HUES48 (cell line): ENCODE results near the gene HMOX2.

ENCODE experiments used
- H3K27ac ChIP-seq: one replicate; pipeline ENCODE4 v1.7.0; 2013; ENCODE audit warnings: low read depth, low read length, inconsistent platforms
- H3K27me3 ChIP-seq: 2 replicates; pipeline ENCODE4 v1.6.1; 2013; ENCODE audit warnings: mild to moderate bottlenecking, low read length; ENCODE audit not compliant: control insufficient read depth, insufficient read depth
- H3K36me3 ChIP-seq: 2 replicates; pipeline ENCODE4 v1.6.1; 2013; ENCODE audit warnings: low read length; ENCODE audit not compliant: control insufficient read depth, insufficient read depth
- H3K4me1 ChIP-seq: 2 replicates; pipeline ENCODE4 v1.6.1; 2013; ENCODE audit warnings: mild to moderate bottlenecking, low read length; ENCODE audit not compliant: control insufficient read depth, insufficient read depth
- H3K4me3 ChIP-seq: 2 replicates; pipeline ENCODE4 v1.5.1; 2013; ENCODE audit warnings: mild to moderate bottlenecking, low read depth, low read length
- H3K9ac ChIP-seq: 2 replicates; pipeline ENCODE4 v1.6.1; 2013; ENCODE audit warnings: mild to moderate bottlenecking, low read depth, low read length, moderate library complexity
- H3K9me3 ChIP-seq: 2 replicates; pipeline ENCODE4 v1.6.1; 2013; ENCODE audit warnings: low read length; ENCODE audit not compliant: control insufficient read depth, insufficient read depth

The HMOX2 gene

DNA sequence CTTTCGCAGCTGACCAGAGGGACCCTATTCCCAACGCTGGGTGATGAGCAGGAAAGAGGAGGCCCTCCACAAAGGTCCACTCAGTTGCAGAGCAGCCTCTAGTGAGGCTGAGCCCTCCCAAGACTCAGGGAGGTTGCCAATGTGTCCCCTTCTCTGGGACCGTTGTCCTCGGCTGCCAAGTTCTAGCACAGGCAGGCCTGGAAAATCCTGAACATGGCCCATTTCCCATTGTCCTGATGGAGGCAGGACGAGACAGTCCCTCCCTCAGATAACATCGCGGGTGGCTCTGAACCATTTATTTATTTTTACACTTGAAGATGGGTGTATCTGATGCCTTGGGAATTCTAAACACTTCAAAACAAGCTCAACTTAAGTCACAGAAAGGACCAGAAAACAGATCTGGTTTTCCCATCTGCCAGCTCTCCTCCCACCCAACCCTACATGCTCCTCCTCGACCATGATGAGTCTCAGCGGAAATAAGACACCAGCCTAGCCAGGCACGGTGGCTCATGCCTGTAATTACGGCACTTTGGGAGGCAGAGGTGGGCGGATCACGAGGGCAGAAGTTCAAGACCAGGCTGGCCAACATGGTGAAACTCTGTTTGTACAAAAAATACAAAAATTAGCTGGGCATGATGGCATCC lies 49.6 kb downstream of the HMOX2 start:
- Histone ChIP-seq H3K9me3 (no peaks in the 10 kb centered on the region), H3K36me3 (no peaks in the 10 kb centered on the region), H3K27ac (no peak overlapping the region), H3K9ac (no peak overlapping the region), H3K27me3 (no peaks in the 10 kb centered on the region), H3K4me3 (no peak overlapping the region), H3K4me1 (peaks cover 37% of the 10 kb centered on the region)

DNA sequence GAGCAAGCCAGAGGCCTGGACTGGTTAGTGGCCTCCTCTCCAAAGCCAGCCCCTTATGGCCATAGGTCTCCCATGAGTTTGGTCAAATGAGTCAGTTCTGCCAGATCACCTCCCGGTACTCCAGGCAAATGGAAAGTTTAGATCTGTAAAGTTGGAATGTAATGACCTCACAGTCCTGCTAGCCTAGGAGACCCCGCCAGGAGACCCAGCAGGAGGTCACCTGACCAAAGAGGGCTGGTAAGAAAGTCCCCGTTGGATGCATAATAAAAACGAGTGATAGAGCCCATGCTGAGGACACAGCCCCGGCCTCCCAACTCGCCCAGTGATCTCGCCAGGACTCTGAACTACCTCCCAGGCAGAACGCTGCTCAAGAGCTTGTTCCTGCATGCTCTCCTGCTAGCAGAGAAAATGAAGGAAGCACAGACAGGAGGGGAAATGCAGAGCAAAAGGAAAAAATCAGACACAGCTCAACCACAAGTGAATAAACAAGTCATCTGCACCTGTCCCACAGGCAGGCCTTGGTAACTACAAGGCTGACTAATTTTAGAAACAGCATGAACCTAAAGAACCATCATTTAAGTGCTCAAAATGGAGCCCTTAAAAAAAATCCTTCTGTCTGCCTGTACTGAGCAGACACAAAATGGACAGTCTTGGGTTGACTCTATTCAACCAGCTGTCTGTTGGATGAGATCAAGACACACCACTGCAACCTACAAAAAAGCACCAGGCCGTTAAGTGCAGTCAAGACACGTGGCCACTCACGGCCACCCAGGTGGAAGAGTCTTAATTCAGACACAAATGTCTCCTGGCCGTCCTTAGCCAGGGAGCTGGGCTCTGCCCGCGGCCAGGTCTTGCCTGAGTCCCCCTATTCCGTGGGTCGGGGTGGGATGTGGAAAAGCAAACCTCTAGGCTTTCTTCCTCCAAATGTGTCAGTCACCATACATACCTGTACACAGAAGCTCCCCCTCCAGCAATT lies 53.2 kb downstream of the HMOX2 start:
- peak overlapping the region; percentile 26; the same call in 1 of the 2 replicates for H3K4me3 ChIP-seq
- peak overlapping the region; percentile 82 for H3K27ac ChIP-seq
- no peaks in the 10 kb centered on the region for H3K27me3 ChIP-seq
- peaks cover 19% of the 10 kb centered on the region for H3K36me3 ChIP-seq
- H3K4me1 ChIP-seq = peaks cover 18% of the 10 kb centered on the region
- H3K9ac ChIP-seq = peak overlapping the region; percentile 47
- H3K9me3 ChIP-seq = no peaks in the 10 kb centered on the region

DNA sequence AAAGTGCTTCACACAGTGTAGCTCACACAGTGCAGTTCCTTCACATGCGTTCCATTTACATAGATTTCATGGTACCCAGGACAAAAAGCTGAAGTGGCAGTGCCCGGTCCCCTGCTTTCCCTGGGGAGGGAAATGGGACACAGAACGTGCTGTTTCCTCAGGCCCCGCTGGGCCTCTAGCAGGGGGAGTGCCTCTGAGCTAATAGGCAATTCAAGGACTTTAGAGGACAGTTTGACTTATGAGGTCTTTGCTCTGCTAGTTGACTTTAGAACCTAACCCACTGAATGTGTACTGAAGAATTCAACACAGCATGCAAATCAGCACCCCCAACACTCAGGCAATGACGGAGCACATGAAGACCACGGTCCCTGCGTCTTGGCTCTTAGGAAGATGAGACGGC lies 55.6 kb downstream of the HMOX2 start:
- H3K4me1 ChIP-seq = peaks cover 32% of the 10 kb centered on the region
- H3K9ac ChIP-seq = no peak overlapping the region
- H3K9me3 ChIP-seq = no peaks in the 10 kb centered on the region
- H3K4me3 ChIP-seq = no peak overlapping the region
- peaks cover 25% of the 10 kb centered on the region for H3K36me3 ChIP-seq
- H3K27me3 ChIP-seq = no peaks in the 10 kb centered on the region
- H3K27ac ChIP-seq = no peak overlapping the region

DNA sequence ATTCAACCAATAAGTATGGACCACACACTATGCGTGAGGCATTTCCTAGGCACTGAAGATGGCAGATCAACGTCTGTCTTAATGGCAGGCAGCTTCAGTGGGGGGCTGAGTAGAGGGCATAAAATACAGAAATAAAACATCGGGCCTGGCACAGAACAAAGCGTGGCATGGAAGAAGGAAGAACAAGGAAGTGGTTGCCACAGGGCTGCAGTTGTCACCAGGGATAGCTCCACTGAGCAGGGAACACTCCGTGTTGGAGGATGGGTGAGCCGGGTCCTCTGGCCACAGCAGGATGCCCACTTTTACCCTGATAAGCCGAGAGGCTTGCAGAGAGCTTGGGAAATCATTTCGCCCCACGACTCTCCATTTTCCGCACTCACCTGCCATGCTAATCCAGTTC lies 56.0 kb downstream of the HMOX2 start:
- Histone ChIP-seq H3K36me3 (peaks cover 25% of the 10 kb centered on the region), H3K4me3 (no peak overlapping the region), H3K9ac (no peak overlapping the region), H3K9me3 (no peaks in the 10 kb centered on the region), H3K27me3 (no peaks in the 10 kb centered on the region), H3K27ac (no peak overlapping the region), H3K4me1 (peaks cover 36% of the 10 kb centered on the region)

DNA sequence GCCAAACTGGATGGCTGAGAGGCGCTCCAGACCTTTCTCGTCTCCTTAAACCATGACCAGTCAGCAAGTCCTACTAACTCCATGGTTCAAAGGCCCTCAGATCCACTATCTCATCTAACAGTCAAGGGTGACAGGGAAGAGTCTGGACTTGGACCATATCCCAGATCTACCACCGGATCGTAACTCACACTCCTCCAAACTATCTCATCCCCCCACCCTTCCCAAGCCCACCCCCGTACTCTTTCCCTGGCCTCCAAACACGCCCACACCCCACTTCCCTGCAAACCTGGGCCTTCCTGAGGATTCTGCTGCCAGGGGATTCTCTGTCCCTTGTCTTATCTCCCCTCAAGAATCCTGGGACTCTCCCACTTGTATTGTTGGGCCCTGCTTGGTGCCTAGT lies 57.3 kb downstream of the HMOX2 start:
- Histone ChIP-seq H3K27ac (no peak overlapping the region), H3K4me3 (no peak overlapping the region), H3K9ac (no peak overlapping the region), H3K27me3 (no peaks in the 10 kb centered on the region), H3K36me3 (peaks cover 25% of the 10 kb centered on the region), H3K9me3 (no peaks in the 10 kb centered on the region), H3K4me1 (peaks cover 34% of the 10 kb centered on the region)

DNA sequence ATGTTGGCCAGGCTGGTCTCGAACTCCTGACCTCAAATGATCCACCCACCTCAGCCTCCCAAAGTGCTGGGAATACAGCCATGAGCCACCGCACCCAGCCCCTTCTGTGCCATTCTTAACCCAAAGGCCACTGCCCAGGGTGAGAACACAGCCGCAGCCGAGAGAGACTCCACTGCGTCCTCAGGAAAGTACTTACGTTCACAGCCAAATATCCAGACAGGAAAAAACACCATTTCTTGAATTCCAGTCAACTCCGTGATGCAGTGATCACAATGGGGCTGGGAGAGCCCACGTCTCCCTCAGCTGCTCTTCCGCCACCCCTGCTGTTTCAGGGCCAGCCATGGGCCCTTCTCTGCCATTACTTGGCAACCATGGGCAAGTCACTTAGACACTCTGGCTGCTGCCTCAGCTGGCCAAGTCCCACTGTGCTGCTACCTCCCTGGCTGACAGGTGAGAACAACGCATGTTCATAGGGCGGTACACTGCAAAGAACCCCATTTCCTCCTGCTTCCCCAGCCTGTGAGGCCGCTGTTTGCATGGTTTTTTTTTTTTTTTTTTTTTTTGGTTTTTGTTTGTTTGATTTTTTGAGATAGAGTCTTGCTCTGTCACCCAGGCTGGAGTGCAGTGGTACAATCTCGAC lies 58.1 kb downstream of the HMOX2 start:
- Histone ChIP-seq H3K4me1 (peaks cover 29% of the 10 kb centered on the region), H3K36me3 (peaks cover 25% of the 10 kb centered on the region), H3K9ac (no peak overlapping the region), H3K27me3 (peaks cover 4% of the 10 kb centered on the region), H3K27ac (no peak overlapping the region), H3K9me3 (peaks cover 5% of the 10 kb centered on the region), H3K4me3 (no peak overlapping the region)

DNA sequence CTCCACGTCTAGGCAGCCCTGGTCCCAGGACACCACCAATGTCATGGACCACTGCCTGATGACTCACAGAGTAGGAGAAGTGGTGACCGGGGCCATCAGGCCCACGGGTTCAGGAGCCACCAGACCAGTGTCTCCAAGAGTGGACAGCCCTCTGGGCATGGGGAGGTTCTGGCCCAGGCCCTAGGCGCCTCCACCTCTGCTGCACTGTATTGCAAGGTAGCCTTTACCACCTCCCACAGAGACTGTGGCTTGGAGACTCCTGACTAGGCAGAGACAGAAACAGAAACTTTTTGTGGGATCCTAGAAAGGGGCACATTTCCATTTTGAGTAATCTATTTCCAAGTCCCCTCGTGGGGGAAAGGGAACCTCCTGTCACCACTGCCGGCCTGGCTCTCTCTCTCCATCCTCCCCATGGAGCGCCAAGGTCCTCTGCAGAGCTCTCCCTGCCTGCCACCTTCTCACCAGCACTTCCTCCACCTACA lies 59.5 kb downstream of the HMOX2 start:
- Histone ChIP-seq H3K27ac (no peak overlapping the region), H3K4me1 (peaks cover 19% of the 10 kb centered on the region)

DNA sequence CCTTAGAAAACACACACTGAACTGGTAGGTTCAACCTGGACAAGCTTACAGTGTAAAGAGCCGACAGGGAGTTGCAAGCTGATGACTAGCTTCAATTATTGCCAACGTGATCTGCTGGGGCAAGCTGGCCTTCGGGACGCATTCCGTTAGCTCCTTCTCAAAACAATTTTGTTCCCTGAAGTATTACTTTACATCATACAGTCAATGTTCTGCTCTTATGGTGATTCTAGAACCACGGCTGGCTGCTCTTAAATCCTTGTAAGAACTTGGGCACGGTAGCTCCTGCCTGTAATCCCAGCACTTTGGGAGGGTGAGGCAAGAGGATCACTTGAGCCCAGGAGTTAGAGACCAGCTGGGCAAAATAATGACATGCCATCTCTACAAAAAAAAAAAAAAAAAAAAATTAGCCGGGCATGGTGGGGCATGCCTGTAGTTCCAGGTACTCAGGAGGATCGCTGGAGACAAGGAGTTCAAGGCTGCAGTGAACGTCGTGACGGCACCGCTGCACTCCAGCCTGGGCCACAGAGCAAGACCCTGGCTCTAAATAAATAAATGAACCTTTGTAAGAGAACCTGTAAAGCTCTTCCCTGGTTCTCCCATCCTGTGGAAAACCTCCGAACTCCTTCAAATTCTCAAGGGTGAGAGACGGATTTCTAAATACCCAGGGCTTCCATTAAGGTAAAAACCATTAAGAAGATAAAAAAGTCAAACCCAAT lies 60.4 kb downstream of the HMOX2 start:
- H3K4me1 ChIP-seq = peaks cover 19% of the 10 kb centered on the region
- peaks cover 22% of the 10 kb centered on the region for H3K36me3 ChIP-seq
- peaks cover 7% of the 10 kb centered on the region for H3K9me3 ChIP-seq
- peak overlapping the region; percentile 66; the same call in 1 of the 2 replicates for H3K9ac ChIP-seq
- no peak overlapping the region for H3K27ac ChIP-seq
- H3K27me3 ChIP-seq = peaks cover 13% of the 10 kb centered on the region
- peak overlapping the region; percentile 72 for H3K4me3 ChIP-seq

More for the DNA sequence above, 59.5 kb downstream of the HMOX2 start:
- no peak overlapping the region for H3K4me3 ChIP-seq
- peaks cover 25% of the 10 kb centered on the region for H3K36me3 ChIP-seq
- H3K9ac ChIP-seq = no peak overlapping the region
- peaks cover 7% of the 10 kb centered on the region for H3K9me3 ChIP-seq
- H3K27me3 ChIP-seq = peaks cover 13% of the 10 kb centered on the region

DNA sequence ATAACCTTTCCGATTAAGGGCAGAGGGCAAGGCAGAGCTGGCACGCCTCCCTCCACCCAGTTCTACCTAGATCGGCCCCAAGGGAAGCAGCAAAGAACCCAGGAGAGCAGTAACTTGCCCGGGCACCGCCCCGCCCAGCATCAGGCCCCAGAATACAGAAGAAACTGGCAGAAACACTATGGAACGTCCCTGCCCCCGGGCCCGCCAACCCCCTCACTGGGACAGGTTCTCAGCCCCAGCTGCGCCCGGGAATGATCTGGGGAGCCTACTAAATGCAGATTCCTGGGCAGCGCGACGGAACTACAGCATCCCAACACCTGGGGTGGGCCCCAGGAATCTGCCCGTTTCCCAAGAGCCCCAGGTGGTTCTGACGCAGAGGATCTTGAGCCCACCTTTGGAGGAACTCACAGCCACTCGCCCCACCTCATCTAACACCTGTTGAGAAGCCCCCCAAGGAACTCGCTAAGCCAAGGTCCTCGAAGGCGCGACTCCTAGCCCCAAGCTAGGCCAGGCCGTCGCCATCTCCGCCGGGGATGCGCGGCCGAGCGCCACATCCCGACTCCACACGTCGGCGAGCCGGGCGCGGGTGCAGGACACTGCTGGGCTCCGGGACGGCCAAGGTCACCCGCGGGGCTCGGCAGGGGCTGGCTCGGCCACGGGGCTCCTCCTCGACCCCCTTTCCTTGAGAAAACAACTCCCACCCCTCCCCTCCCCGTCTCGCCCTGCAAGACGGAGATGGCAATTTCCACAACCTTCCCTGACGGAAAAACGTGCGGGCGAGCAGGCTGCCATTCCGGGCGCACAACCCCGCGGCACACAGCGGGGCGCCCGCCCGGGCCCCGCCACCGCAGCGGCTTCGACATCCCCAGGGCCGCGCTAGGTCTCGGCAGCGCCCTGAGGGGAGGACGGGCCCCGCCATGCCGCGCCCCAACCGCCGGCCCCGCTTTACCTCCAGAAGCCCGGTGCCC lies 61.5 kb downstream of the HMOX2 start:
- Histone ChIP-seq H3K36me3 (peaks cover 12% of the 10 kb centered on the region), H3K4me1 (peaks cover 19% of the 10 kb centered on the region), H3K27ac (peak overlapping the region; percentile 96), H3K9ac (peak overlapping the region; percentile 66), H3K9me3 (peaks cover 7% of the 10 kb centered on the region), H3K27me3 (peaks cover 13% of the 10 kb centered on the region), H3K4me3 (peak overlapping the region; percentile 72)
